Chondrocyte (in vitro differentiated cells): ENCODE results near the gene TTC22. TPM values are rescaled to one million over a fixed set of nuclear protein-coding genes. Genes with fewer than 3 reads are reported as not detected.

Experiments
- DNase-seq: peaks from one replicate; pipeline ENCODE4 v3.0.0; 2021; ENCODE audit warnings: mixed read lengths, low spot score
- H3K27ac Mint-ChIP-seq: one replicate; pipeline ENCODE4 v1.8.0; 2021; ENCODE audit warnings: mild to moderate bottlenecking, moderate library complexity, mixed read lengths; ENCODE audit not compliant: unreplicated experiment
- H3K27me3 Mint-ChIP-seq: 2 replicates; pipeline ENCODE4 v1.8.0; 2021; ENCODE audit warnings: low read depth, mixed read lengths
- H3K36me3 Mint-ChIP-seq: 2 replicates; pipeline ENCODE4 v1.8.0; 2021; ENCODE audit warnings: low read depth, mixed read lengths
- H3K4me1 Mint-ChIP-seq: 2 replicates; pipeline ENCODE4 v1.8.0; 2021; ENCODE audit warnings: low read depth, mild to moderate bottlenecking, mixed read lengths
- H3K4me3 Mint-ChIP-seq: one replicate; pipeline ENCODE4 v1.8.0; 2021; ENCODE audit warnings: mild to moderate bottlenecking, moderate library complexity, mixed read lengths; ENCODE audit not compliant: unreplicated experiment
- H3K9me3 Mint-ChIP-seq: 2 replicates; pipeline ENCODE4 v1.8.0; 2021; ENCODE audit warnings: low read depth, mixed read lengths
- CTCF ChIP-seq: fragments of 200-600 bp; sonication (generic); IDR thresholded peaks from 2 replicates; pipeline ENCODE4 v1.5.0; 2021; ENCODE audit warnings: antibody characterized with exemption, mild to moderate bottlenecking, moderate library complexity
- total RNA-seq: library from RNA; stranded (reverse); gene quantifications from 3 replicates; pipeline ENCODE4 v1.2.1, GENCODE V29; 2021

Gene TTC22
- total RNA-seq, 1 donor from 2014 or later: not detected

- Mint-ChIP-seq H3K27me3 (peaks cover 17% of the 10 kb centered on the region), H3K4me1 (no peaks in the 10 kb centered on the region), H3K27ac (no peak overlapping the region), H3K9me3 (no peaks in the 10 kb centered on the region), H3K36me3 (no peaks in the 10 kb centered on the region), H3K4me3 (no peak overlapping the region)
- TF ChIP-seq CTCF: no peak
- no peak for DNase-seq
Measured at GRCh38 chr1:54800041-54800898, 853 bp downstream of the TTC22 start.

- peak; percentile 55 for DNase-seq
- no peak overlapping the region for H3K4me3 Mint-ChIP-seq
Measured at GRCh38 chr1:54798769-54799641, 2.1 kb downstream of the TTC22 start.

GRCh38 chr1:54798206-54798605, 2.9 kb downstream of the TTC22 start:
- peaks cover 23% of the 10 kb centered on the region for H3K27me3 Mint-ChIP-seq
- no peaks in the 10 kb centered on the region for H3K36me3 Mint-ChIP-seq
- DNase-seq: peak; percentile 32

More at GRCh38 chr1:54798769-54799641, 2.1 kb downstream of the TTC22 start:
- TF ChIP-seq CTCF: no peak
- H3K27me3 Mint-ChIP-seq: peaks cover 19% of the 10 kb centered on the region
- H3K9me3 Mint-ChIP-seq: no peaks in the 10 kb centered on the region
- no peak overlapping the region for H3K27ac Mint-ChIP-seq
- H3K36me3 Mint-ChIP-seq: no peaks in the 10 kb centered on the region
- no peaks in the 10 kb centered on the region for H3K4me1 Mint-ChIP-seq

GRCh38 chr1:54796902-54797301, 4.2 kb downstream of the TTC22 start:
- peak; percentile 4 for DNase-seq
- Mint-ChIP-seq H3K4me3 (no peak overlapping the region), H3K4me1 (no peaks in the 10 kb centered on the region), H3K9me3 (peaks cover 2% of the 10 kb centered on the region), H3K36me3 (no peaks in the 10 kb centered on the region), H3K27ac (no peak overlapping the region), H3K27me3 (peaks cover 18% of the 10 kb centered on the region)
- no peak for TF ChIP-seq CTCF

More at GRCh38 chr1:54798206-54798605, 2.9 kb downstream of the TTC22 start:
- no peaks in the 10 kb centered on the region for H3K9me3 Mint-ChIP-seq
- no peak for TF ChIP-seq CTCF
- H3K27ac Mint-ChIP-seq: no peak overlapping the region
- H3K4me1 Mint-ChIP-seq: no peaks in the 10 kb centered on the region
- H3K4me3 Mint-ChIP-seq: no peak overlapping the region

- Mint-ChIP-seq H3K4me1 (no peaks in the 10 kb centered on the region), H3K27me3 (peaks cover 16% of the 10 kb centered on the region), H3K4me3 (no peak overlapping the region), H3K36me3 (no peaks in the 10 kb centered on the region), H3K9me3 (peaks cover 2% of the 10 kb centered on the region), H3K27ac (no peak overlapping the region)
- DNase-seq: no peak
- TF ChIP-seq CTCF: no peak
Measured at GRCh38 chr1:54795841-54796468, 5.2 kb downstream of the TTC22 start.
